GM19351 (cell line): ENCODE measurements around the gene NETO1.

ENCODE experiments used
- ATAC-seq: cut with Tn5 transposase; IDR thresholded peaks from one replicate; pipeline ENCODE4 v1.9.1; 2021; ENCODE audit warnings: mild to moderate bottlenecking, moderate library complexity; ENCODE audit not compliant: unreplicated experiment

Gene NETO1

GRCh38 chr18:72738136-72738535, 129.7 kb downstream of the NETO1 start:
- no peak for ATAC-seq

DNA sequence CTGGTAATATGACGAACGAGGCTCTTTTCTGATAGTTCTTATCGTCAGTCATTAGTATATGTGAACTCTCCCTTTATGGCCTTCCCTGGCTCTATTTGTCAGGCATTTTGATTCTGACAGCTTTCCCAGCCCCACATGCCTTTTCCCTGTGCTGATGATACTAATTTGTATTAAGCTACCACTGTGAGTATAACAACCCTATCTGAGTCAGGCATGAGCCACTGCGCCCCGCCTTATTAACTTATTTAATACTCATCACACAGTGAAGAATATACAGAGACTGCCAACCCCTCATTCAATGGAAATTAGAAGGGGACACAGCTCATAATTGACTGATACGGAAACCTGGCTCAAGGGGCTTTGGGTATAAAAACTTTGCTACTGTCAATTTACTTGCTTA, 140.0 kb downstream of the NETO1 start:
- no peak for ATAC-seq

GRCh38 chr18:72727038-72727655, 140.6 kb downstream of the NETO1 start:
- ATAC-seq: no peak

DNA sequence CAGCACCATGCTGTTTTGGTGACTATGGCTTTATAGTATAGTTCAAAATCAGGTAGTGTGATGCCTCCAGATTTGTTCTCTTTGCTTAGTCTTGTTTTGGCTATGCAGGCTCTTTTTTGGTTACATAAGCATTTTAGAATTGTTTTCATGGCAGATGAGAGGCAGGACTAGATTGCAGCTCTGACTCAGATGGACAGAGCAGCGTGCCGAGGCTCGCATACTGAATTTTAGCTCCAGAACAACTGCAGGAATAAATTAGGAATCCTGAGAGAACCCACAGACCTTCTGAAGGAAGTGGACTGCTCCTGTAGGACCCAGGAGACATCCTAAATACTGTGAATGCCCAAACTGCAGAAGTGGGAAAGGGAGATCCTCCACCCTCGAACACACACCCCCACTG, 141.6 kb downstream of the NETO1 start:
- ATAC-seq: no peak

DNA sequence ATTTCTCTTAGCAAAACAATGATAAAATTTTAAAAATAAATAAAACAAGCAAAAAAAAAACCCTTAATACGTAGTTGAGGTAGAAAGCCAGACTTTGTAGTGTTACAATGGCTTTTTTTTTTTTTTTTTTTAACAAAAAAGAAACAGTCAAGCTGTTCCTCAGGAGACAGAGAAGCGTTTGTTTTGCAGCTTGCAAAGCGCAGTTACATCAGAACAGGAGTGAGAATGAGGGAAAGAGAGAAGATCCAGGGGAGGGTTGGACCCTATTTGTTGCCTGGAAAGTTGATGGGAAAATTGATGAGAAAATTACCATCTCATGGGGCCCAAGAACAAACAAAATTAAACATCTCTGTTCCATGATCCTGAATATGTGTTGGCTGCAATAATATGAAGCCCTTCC, 146.5 kb downstream of the NETO1 start:
- no peak for ATAC-seq

GRCh38 chr18:72720116-72720515, 147.7 kb downstream of the NETO1 start:
- no peak for ATAC-seq

DNA sequence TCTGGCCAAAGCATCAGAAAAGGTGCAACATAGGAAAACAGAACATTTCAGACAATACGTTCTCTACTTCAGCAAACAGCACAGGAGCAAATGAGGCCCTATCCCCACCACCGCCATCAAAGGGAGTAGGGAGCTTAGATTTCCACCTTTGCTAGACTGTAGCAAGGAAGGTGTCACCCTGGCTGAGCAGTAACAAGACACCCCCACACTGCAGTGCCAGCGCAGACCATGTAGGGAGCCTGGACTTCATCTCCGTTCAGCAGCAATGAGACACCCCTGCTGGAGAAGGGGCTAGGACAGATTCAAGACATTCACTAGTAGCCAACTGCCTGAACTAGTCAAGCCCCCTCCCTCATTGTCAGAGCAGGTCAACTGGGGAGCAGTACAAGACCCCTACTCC, 163.6 kb downstream of the NETO1 start:
- no peak for ATAC-seq

DNA sequence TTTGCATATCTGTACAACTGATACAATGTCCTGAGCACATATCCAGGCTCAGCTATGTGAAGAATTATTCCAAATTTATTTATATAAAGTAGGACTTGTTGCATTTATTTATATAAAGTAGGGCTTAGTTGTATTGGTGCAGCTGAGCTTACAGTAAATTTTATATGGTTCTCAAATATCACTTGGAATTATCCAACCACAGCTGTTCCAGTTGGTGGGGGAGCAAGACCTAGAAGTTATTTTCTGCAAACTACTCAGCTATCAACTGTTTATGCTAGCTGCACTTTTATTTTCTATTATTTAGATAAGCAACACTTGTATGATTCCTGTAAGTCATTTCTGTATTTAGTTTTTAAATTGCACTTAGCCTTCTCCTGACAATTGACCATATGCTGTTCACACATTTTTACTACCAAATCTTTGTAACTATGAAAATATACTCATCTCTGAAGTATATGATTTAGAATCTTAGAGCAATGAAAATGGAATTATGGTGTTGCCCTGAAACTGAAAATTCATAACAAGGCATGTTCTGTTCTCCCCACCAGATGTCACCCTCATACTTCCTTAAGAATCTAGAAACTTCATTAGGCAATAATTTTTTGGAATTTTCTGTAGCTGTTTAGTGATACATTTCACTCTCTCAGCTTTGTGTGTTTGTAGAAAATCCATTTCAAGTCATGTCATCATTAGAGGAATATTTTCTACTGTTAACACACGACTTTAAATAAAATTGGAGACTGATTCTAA, 166.7 kb downstream of the NETO1 start:
- ATAC-seq: peak; percentile 48

GRCh38 chr18:72697706-72698105, 170.1 kb downstream of the NETO1 start:
- ATAC-seq: no peak

DNA sequence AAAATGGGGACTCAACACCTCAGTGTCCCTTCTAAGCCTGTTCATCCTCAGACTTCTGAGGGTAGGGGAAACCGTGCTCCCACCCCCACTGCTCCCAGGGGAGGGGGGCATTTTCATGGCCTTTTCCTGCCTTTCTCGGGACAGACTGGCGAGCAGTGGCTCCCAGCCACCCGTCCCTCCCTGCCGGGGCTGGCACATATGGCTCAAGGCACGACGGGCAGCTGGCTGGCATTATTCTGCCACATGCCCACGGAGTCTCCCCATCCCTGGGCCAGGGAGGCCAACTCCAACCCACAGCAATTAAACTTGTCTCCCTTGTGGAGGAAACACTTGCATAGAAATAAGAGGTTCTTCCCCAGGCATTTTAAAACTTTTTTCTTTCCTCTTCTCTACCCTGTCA, 175.2 kb downstream of the NETO1 start:
- no peak for ATAC-seq
